Measurements from ENCODE around the gene GCDH.

DNA sequence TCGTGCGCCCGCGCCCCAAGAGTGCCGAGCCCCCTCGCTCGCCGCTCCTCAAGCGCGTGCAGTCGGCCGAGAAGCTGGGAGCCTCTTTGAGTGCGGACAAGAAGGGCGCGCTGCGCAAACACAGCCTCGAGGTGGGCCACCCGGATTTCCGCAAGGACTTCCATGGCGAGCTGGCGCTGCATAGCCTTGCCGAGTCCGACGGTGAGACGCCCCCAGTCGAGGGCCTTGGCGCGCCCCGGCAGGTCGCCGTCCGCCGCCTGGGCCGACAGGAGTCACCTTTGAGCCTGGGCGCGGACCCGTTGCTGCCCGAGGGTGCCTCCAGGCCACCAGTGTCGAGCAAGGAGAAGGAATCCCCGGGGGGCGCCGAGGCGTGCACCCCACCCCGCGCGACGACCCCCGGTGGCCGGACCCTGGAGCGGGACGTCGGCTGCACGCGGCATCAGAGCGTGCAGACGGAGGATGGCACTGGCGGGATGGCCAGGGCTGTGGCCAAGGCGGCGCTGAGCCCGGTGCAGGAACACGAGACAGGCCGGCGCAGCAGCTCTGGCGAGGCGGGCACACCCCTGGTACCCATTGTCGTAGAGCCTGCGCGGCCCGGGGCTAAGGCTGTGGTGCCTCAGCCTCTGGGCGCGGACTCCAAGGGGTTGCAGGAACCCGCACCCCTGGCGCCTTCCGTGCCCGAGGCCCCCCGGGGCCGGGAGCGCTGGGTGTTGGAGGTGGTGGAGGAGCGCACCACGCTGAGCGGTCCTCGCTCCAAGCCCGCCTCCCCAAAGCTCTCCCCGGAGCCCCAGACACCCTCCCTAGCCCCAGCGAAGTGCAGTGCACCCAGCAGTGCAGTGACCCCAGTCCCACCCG lies 16.8 kb upstream of the GCDH start:
- TF ChIP-seq CTCF (conservative IDR thresholded peaks at IDR 0.05 in 1 of 2, IDR thresholded peaks at IDR 0.05 in 1 of 2; ENCODE audit: low read depth in 1 of 2, low read length in 2 of 2): no peak
- TF ChIP-seq EZH2 (IDR thresholded peaks at IDR 0.05; ENCODE audit: low read length, missing control alignments): no peak
